ENCODE measurements around the gene RIPK4. TPM values are rescaled to one million over a fixed set of nuclear protein-coding genes. Genes with fewer than 3 reads are reported as not detected.
A peak's percentile ranks its signal among the peaks of the same experiment; 100 is the strongest.

RIPK4 gene
- total and polyA plus RNA-seq, 2 of the 13 experiments (the other 11 are each of a cell fraction or from before 2014, with no cell fraction given) = 3.1 to 4.9 TPM

GRCh38 chr21:41765973-41766882, 624 bp downstream of the RIPK4 start (continued):
- TF ChIP-seq ZNF800 (CRISPR knock-in tag; IDR thresholded peaks at IDR 0.05) (peak; percentile 53), KDM2A (CRISPR knock-in tag; IDR thresholded peaks at IDR 0.05; ENCODE audit: borderline replicate concordance, low read depth) (peak; percentile 19; the same call in 1 of the 2 replicates), NR0B2 (CRISPR knock-in tag; IDR thresholded peaks at IDR 0.05) (0 out of 2 replicates have a peak, but pooled peaks have one; percentile 46), NFYB (CRISPR knock-in tag; IDR thresholded peaks at IDR 0.05) (no peak), HOMEZ (CRISPR knock-in tag; IDR thresholded peaks at IDR 0.05; ENCODE audit: low read depth) (no peak), KDM5B (CRISPR knock-in tag; IDR thresholded peaks at IDR 0.05; ENCODE audit: borderline replicate concordance) (peak; percentile 34), NFE2L2 (IDR thresholded peaks at IDR 0.05; ENCODE audit: low read length) (no peak), ZNF576 (CRISPR knock-in tag; IDR thresholded peaks at IDR 0.05) (no peak), AGO1 (IDR thresholded peaks at IDR 0.05; ENCODE audit: low read depth, low read length, poor library complexity, severe bottlenecking) (peak; percentile 64), ZFP36L1 (CRISPR knock-in tag; IDR thresholded peaks at IDR 0.05) (0 out of 2 replicates have a peak, but pooled peaks have one; percentile 17), KDM5A (IDR thresholded peaks at IDR 0.05; ENCODE audit: borderline replicate concordance, low read length) (peak; percentile 16; the same call in 1 of the 2 replicates), ZNF333 (CRISPR knock-in tag; IDR thresholded peaks at IDR 0.05; ENCODE audit: borderline replicate concordance) (peak; percentile 11; the same call in 1 of the 2 replicates), ZBTB26 (CRISPR knock-in tag; IDR thresholded peaks at IDR 0.05; ENCODE audit: borderline replicate concordance) (no peak), POLR2AphosphoS5 (IDR thresholded peaks at IDR 0.05; ENCODE audit: low read depth, low read length) (no peak), SIN3A (IDR thresholded peaks at IDR 0.05; ENCODE audit: borderline replicate concordance, low read depth, low read length) (0 out of 2 replicates have a peak, but pooled peaks have one; percentile 40), GPN1 (CRISPR knock-in tag; IDR thresholded peaks at IDR 0.05; ENCODE audit: borderline replicate concordance) (no peak), ZNF225 (CRISPR knock-in tag; IDR thresholded peaks at IDR 0.05) (0 out of 2 replicates have a peak, but pooled peaks have one; percentile 3), ZBTB7B (CRISPR knock-in tag; IDR thresholded peaks at IDR 0.05) (no peak), ZNF234 (CRISPR knock-in tag; conservative IDR thresholded peaks at IDR 0.05) (peak; percentile 46; the same call in 1 of the 2 replicates), HNRNPLL (IDR thresholded peaks at IDR 0.05; ENCODE audit: low read depth, low read length, poor library complexity, severe bottlenecking) (peak; percentile 34), ZMAT3 (CRISPR knock-in tag; conservative IDR thresholded peaks at IDR 0.05) (no peak)
